Measurements from ENCODE around the gene PLCD3.

DNA sequence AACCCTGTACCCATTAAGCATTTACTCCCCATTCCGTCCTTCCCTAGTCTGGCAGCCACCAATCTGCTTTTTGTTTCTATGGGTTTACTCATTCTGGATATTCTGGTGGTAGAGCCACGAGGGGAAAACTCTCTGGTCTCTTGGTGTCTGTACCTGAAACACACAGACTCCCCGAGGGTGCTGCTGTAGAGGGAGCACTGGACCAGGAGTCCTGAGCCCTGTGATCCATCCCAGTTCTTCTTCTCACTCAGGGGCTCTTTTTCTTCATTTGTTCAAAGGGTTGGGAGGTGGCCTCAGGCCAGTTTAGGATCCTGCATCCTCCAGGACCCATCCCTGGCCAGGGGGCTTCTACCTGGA is 43.4 kb upstream of the PLCD3 start:
- TF ChIP-seq, protein P1, sequence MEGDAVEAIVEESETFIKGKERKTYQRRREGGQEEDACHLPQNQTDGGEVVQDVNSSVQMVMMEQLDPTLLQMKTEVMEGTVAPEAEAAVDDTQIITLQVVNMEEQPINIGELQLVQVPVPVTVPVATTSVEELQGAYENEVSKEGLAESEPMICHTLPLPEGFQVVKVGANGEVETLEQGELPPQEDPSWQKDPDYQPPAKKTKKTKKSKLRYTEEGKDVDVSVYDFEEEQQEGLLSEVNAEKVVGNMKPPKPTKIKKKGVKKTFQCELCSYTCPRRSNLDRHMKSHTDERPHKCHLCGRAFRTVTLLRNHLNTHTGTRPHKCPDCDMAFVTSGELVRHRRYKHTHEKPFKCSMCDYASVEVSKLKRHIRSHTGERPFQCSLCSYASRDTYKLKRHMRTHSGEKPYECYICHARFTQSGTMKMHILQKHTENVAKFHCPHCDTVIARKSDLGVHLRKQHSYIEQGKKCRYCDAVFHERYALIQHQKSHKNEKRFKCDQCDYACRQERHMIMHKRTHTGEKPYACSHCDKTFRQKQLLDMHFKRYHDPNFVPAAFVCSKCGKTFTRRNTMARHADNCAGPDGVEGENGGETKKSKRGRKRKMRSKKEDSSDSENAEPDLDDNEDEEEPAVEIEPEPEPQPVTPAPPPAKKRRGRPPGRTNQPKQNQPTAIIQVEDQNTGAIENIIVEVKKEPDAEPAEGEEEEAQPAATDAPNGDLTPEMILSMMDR (conservative IDR thresholded peaks at IDR 0.05; ENCODE audit: low read depth, low read length), result no peak
- TF ChIP-seq EZH2 (IDR thresholded peaks at IDR 0.05; ENCODE audit: low read length, unreplicated experiment), result no peak

Data from PC-3 (cell line).